GM12874 (cell line): ENCODE results near the gene CLIC5.

Experiments used
- CTCF ChIP-seq: IDR thresholded peaks from 2 replicates; pipeline ENCODE4 v1.5.1; 2011; ENCODE audit warnings: low read depth, mild to moderate bottlenecking, control low read depth, low read length, moderate library complexity; ENCODE audit not compliant: insufficient read depth

Gene CLIC5

GRCh38 chr6:46015119-46015968 lies at the start of gene CLIC5:
CLIC5 (minus strand) TSS chr6:46015860; CDS start chr6:46015542, 318 bp downstream.
- no peak for TF ChIP-seq CTCF

- TF ChIP-seq CTCF, result no peak
Measured at GRCh38 chr6:46062991-46063390, 47.3 kb upstream of the CLIC5 start.

- no peak for TF ChIP-seq CTCF
Measured at GRCh38 chr6:46062312-46062711, 46.7 kb upstream of the CLIC5 start.

GRCh38 chr6:46061497-46061896 lies 45.8 kb upstream of the CLIC5 start:
- no peak for TF ChIP-seq CTCF

- TF ChIP-seq CTCF, result no peak
Measured at GRCh38 chr6:46059608-46060007, 43.9 kb upstream of the CLIC5 start.

GRCh38 chr6:46058951-46059350 lies 43.3 kb upstream of the CLIC5 start:
- TF ChIP-seq CTCF, result no peak

- TF ChIP-seq CTCF, result no peak
Measured at GRCh38 chr6:46057792-46058191, 42.1 kb upstream of the CLIC5 start.
